H1 (cell line): Measurements from ENCODE around the gene WDR7. TPM values are rescaled to one million over a fixed set of nuclear protein-coding genes. Genes with fewer than 3 reads are reported as not detected.

Experiments
- CTCF ChIA-PET: fragments of 300-600 bp; sonication (Branson Sonifier 250); formaldehyde crosslinking; loops from one replicate; lab custom pipeline; 2021; ENCODE audit not compliant: partially characterized antibody; lab: Charles Lee
- POLR2A ChIA-PET: fragments of 300-600 bp; sonication (Branson Sonifier 250); formaldehyde crosslinking; loops from one replicate; lab custom pipeline; 2021; ENCODE audit warnings: inconsistent platforms; ENCODE audit not compliant: partially characterized antibody; lab: Charles Lee
- DNase-seq, 2 experiments: peaks; one replicate each; pipeline versions ENCODE4 v3.0.0 to v3.0.0-alpha.2; 2010 to 2022; ENCODE audit warnings: low spot score in 2 of 2, low read depth in 1 of 2, mixed read lengths in 1 of 2
- FAIRE-seq: peaks from 2 replicates; lab custom pipeline; 2011; peaks lifted over from hg19 to GRCh38; lab: Jason Lieb, UNC
- H2AFZ ChIP-seq: 2 replicates; pipeline ENCODE4 v1.8.1; 2012; ENCODE audit warnings: low read length, inconsistent platforms
- H2AK5ac ChIP-seq: 2 replicates; pipeline ENCODE4 v1.6.1; 2013; ENCODE audit warnings: low read depth, low read length
- H2BK120ac ChIP-seq: replicated peaks from 2 replicates; pipeline ENCODE3; 2013; ENCODE audit warnings: low read depth, low read length, inconsistent platforms
- H2BK12ac ChIP-seq: 2 replicates; pipeline ENCODE4 v1.6.1; 2013; ENCODE audit warnings: low read depth, low read length
- H2BK15ac ChIP-seq: 2 replicates; pipeline ENCODE4 v1.6.1; 2013; ENCODE audit warnings: low read length
- H2BK20ac ChIP-seq: 2 replicates; pipeline ENCODE4 v1.6.1; 2013; ENCODE audit warnings: low read length
- H2BK5ac ChIP-seq: 2 replicates; pipeline ENCODE4 v1.6.1; 2013; ENCODE audit warnings: low read depth, low read length
- H3K14ac ChIP-seq: 2 replicates; pipeline ENCODE4 v1.6.1; 2013; ENCODE audit warnings: inconsistent platforms; ENCODE audit not compliant: insufficient read length
- H3K18ac ChIP-seq: 2 replicates; pipeline ENCODE4 v1.6.1; 2013; ENCODE audit warnings: low read length; ENCODE audit errors: extremely low read depth
- H3K23ac ChIP-seq: 2 replicates; pipeline ENCODE4 v1.6.1; 2013; ENCODE audit warnings: inconsistent platforms; ENCODE audit not compliant: insufficient read length
- H3K23me2 ChIP-seq: 2 replicates; pipeline ENCODE4 v1.6.1; 2013; ENCODE audit warnings: low read depth, low read length
- H3K27ac ChIP-seq: 2 replicates; pipeline ENCODE4 v1.6.1; 2011; ENCODE audit warnings: low read depth, low read length, inconsistent platforms
- H3K27me3 ChIP-seq, 4 experiments: replicated peaks in 1 of 4; 1 replicate in 1 of 4; 2 replicates in 3 of 4; pipeline versions ENCODE4 v1.6.1 to v1.8.1; 2011 to 2013; ENCODE audit warnings: low read length in 3 of 4, mild to moderate bottlenecking in 3 of 4, inconsistent platforms in 2 of 4, mixed read lengths in 2 of 4, moderate library complexity in 1 of 4; ENCODE audit not compliant: control insufficient read depth in 3 of 4, insufficient read depth in 3 of 4; ENCODE audit errors: extremely low read depth in 1 of 4
- H3K36me3 ChIP-seq, 4 experiments: 2 replicates each; pipeline versions ENCODE4 v1.6.1 to v1.8.1; 2011 to 2013; ENCODE audit warnings: mild to moderate bottlenecking in 4 of 4, low read length in 3 of 4, moderate library complexity in 2 of 4, control low read depth in 1 of 4, inconsistent platforms in 1 of 4; ENCODE audit not compliant: insufficient read depth in 4 of 4, control insufficient read depth in 2 of 4
- H3K4ac ChIP-seq: replicated peaks from 2 replicates; pipeline ENCODE3; 2013; ENCODE audit warnings: low read length, low read depth, mixed read lengths, inconsistent platforms; ENCODE audit not compliant: insufficient read length
- H3K4me1 ChIP-seq, 4 experiments: replicated peaks in 1 of 4; 1 replicate in 1 of 4; 2 replicates in 3 of 4; pipeline versions ENCODE4 v1.6.1 to v1.8.1; 2011 to 2013; ENCODE audit warnings: low read length in 3 of 4, inconsistent platforms in 2 of 4, mixed read lengths in 1 of 4; ENCODE audit not compliant: insufficient read depth in 4 of 4, control insufficient read depth in 3 of 4
- H3K4me2 ChIP-seq, 2 experiments: 2 replicates each; pipeline versions ENCODE4 v1.6.1 to v1.8.1; 2011 to 2013; ENCODE audit warnings: low read depth in 2 of 2, low read length in 2 of 2, control low read depth in 1 of 2, inconsistent platforms in 1 of 2, mild to moderate bottlenecking in 1 of 2; ENCODE audit not compliant: insufficient read depth in 1 of 2
- H3K4me3 ChIP-seq, 4 experiments: fragments of 200-600, 300-600 bp in 1 of 4; sonication (generic), shearing (Covaris generic), sonication (Bioruptor Twin) in 1 of 4; 2 replicates each; pipeline versions ENCODE4 v1.5.1 to v1.8.1; 2011 to 2016; ENCODE audit warnings: low read length in 4 of 4, low read depth in 3 of 4, control low read depth in 2 of 4, inconsistent platforms in 2 of 4, mild to moderate bottlenecking in 2 of 4, mixed read lengths in 1 of 4, moderate library complexity in 1 of 4; ENCODE audit not compliant: insufficient read depth in 2 of 4; ENCODE audit errors: extremely low read depth in 1 of 4
- H3K56ac ChIP-seq: replicated peaks from 2 replicates; pipeline ENCODE3; 2013; ENCODE audit warnings: low read depth, mild to moderate bottlenecking, mixed read lengths, low read length, inconsistent platforms; ENCODE audit not compliant: insufficient read length
- H3K79me1 ChIP-seq: 2 replicates; pipeline ENCODE4 v1.6.1; 2013; ENCODE audit warnings: low read depth, low read length, control low read depth
- H3K79me2 ChIP-seq, 2 experiments: 2 replicates each; pipeline versions ENCODE4 v1.6.1 to v1.8.1; 2012 to 2013; ENCODE audit warnings: low read length in 2 of 2, mild to moderate bottlenecking in 2 of 2, inconsistent platforms in 1 of 2; ENCODE audit not compliant: insufficient read depth in 2 of 2, control insufficient read depth in 1 of 2
- H3K9ac ChIP-seq, 4 experiments: replicated peaks in 1 of 4; 1 replicate in 1 of 4; 2 replicates in 3 of 4; pipeline versions ENCODE4 v1.6.1 to v1.8.1; 2011 to 2013; ENCODE audit warnings: low read depth in 3 of 4, low read length in 3 of 4, control low read depth in 2 of 4, mild to moderate bottlenecking in 2 of 4, moderate library complexity in 2 of 4, inconsistent platforms in 1 of 4; ENCODE audit errors: extremely low read depth in 1 of 4
- H3K9me3 ChIP-seq, 2 experiments: 2 replicates each; pipeline versions ENCODE4 v1.6.1 to v1.8.1; 2012 to 2013; ENCODE audit warnings: mild to moderate bottlenecking in 2 of 2, moderate library complexity in 2 of 2, control low read depth in 1 of 2, inconsistent platforms in 1 of 2, low read depth in 1 of 2, low read length in 1 of 2, mixed read lengths in 1 of 2; ENCODE audit not compliant: insufficient read depth in 2 of 2
- H4K20me1 ChIP-seq, 2 experiments: replicated peaks in 1 of 2; 2 replicates each; pipeline versions ENCODE3 to v1.8.1; 2011 to 2013; ENCODE audit warnings: inconsistent platforms in 2 of 2, low read length in 2 of 2, mild to moderate bottlenecking in 1 of 2; ENCODE audit not compliant: insufficient read depth in 2 of 2, control insufficient read depth in 1 of 2
- H4K5ac ChIP-seq: 2 replicates; pipeline ENCODE4 v1.6.1; 2013; ENCODE audit warnings: low read length, low read depth, mixed read lengths, inconsistent platforms; ENCODE audit not compliant: insufficient read length
- H4K8ac ChIP-seq: 2 replicates; pipeline ENCODE4 v1.8.0; 2013; ENCODE audit warnings: mild to moderate bottlenecking, moderate library complexity, low read length, inconsistent platforms; ENCODE audit not compliant: insufficient read depth; ENCODE audit errors: extremely low read depth
- H4K91ac ChIP-seq: replicated peaks from 2 replicates; pipeline ENCODE3; 2013; ENCODE audit warnings: low read length, mixed read lengths, inconsistent platforms; ENCODE audit not compliant: insufficient read length
- EZH2 ChIP-seq: fragments of 200-600 bp; sonication (generic); IDR thresholded peaks from 2 replicates; pipeline ENCODE4 v1.7.1; 2012; ENCODE audit warnings: low read depth, mild to moderate bottlenecking, moderate library complexity, low read length, inconsistent platforms; ENCODE audit not compliant: severe bottlenecking
- NANOG ChIP-seq: IDR thresholded peaks from 2 replicates; pipeline ENCODE4 v1.6.1; 2011; ENCODE audit warnings: low read length, low read depth, mild to moderate bottlenecking, inconsistent platforms; ENCODE audit not compliant: insufficient read depth, poor library complexity, severe bottlenecking
- SIX5 ChIP-seq: IDR thresholded peaks from 2 replicates; pipeline ENCODE4 v1.6.1; 2011; ENCODE audit warnings: mild to moderate bottlenecking, low read depth, low read length
- WGBS, 2 experiments: shearing (Covaris generic) in 1 of 2; methylation state at CpG; one replicate each; pipeline versions ENCODE4 v1.1.6 to v1.1.7; 2013 to 2015; ENCODE audit warnings: low lambda C conversion rate in 2 of 2, mixed read lengths in 2 of 2, inconsistent platforms in 1 of 2, low coverage in 1 of 2, missing lambda C conversion rate in 1 of 2; ENCODE audit not compliant: insufficient replicate concordance in 2 of 2, insufficient coverage in 1 of 2, insufficient read length in 1 of 2; ENCODE audit errors: extremely low coverage in 1 of 2, missing lambda C conversion rate in 1 of 2; 5-methylcytosine and 5-hydroxymethylcytosine counted together
- polyA plus RNA-seq, 7 experiments: library from polyadenylated mRNA; depleted of rRNA in 3 of 7; stranded (reverse) in 5 of 7; unstranded in 2 of 7; fragments of >200 nt in 5 of 7; fragments of 200-250 nt in 2 of 7; gene quantifications; 1 replicate in 5 of 7; 2 replicates in 1 of 7; 4 replicates in 1 of 7; pipeline versions ENCODE4 v1.2.1 to v1.2.3, GENCODE V29; 2011 to 2013; ENCODE audit warnings: missing spikeins in 2 of 7, mixed read lengths in 2 of 7
- total RNA-seq: library from RNA; stranded (reverse); fragmentation: NEBNext Ultra II Directional; extraction: Animal tissue kit (Norgen Biotek cat#: 25700); gene quantifications from 2 replicates; pipeline ENCODE4 v1.2.1, GENCODE V29; 2021

WDR7 gene
- total and polyA plus RNA-seq, 2 of the 8 experiments (the other 6 are each of a cell fraction or from before 2014, with no cell fraction given), result 5.5 to 15.2 TPM

DNA sequence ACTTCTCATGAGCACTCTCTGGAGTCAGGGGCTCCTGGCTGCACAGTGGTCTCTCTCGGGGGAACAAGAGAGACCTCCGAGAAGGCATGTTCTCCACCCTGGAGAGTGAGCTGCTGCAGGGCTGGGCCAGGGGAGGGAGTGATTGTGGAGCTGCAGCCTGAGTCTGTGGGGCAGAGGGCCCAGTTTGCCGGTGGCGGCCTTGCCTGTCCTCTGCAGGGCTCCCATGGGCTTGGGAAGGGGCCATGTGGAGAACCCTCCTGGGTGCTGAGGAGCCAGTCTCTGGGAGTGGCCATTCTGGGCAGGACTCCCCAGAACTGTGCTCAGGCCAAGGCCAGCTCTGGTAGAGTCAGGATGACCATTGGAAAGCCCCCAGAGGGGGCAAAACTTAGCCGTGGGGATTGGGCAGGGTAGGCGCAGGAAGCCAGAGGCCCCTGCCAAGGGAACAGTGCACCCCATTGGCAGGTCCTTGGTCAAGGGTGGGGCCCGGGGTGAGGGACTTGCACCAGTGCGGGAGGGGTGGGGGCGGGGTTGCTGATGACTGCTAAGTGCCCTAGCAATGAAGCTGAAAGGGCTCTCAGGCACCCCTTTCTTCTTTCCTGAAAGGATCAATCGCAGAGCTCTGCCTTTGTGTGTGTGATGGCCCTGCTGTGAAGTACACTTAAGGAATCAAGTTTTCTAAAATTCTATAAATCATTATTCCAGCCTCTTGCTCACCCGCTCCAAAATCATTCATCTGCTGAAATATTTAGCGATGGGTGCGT lies 426.0 kb downstream of the WDR7 start:
- Histone ChIP-seq H3K56ac (no peak overlapping the region), H3K23me2 (0 out of 2 replicates have a peak, but pooled peaks cover 3% of the 10 kb centered on the region), H4K8ac (no peak overlapping the region; the same call in 1 of the 2 replicates), H2BK15ac (no peak overlapping the region), H3K4me1 (peaks cover 4 to 23% (median 9%) of the 10 kb centered on the region in 4 experiments; a peak in 5 of 7 replicates), H3K14ac (no peak overlapping the region), H3K9ac (no peak overlapping the region), H2BK120ac (no peak overlapping the region), H3K9me3 (no peaks in the 10 kb centered on the region), H3K36me3 (no peaks in the 10 kb centered on the region), H2AFZ (no peak overlapping the region), H3K4me2 (no peak overlapping the region), H2AK5ac (0 out of 2 replicates have a peak overlapping the region, but pooled peaks have one; percentile 17), H3K79me1 (peaks cover 2% of the 10 kb centered on the region; the same call in 1 of the 2 replicates), H3K27ac (no peak overlapping the region), H4K91ac (peak overlapping the region; percentile 59), H3K4me3 (no peak overlapping the region), H2BK5ac (peak overlapping the region; percentile 89; the same call in 1 of the 2 replicates), H3K18ac (no peak overlapping the region), H3K79me2 (no peaks in the 10 kb centered on the region), H2BK20ac (peak overlapping the region; percentile 64; the same call in 1 of the 2 replicates), H3K4ac (no peak overlapping the region), H3K23ac (no peak overlapping the region), H3K27me3 (no peaks in the 10 kb centered on the region), H2BK12ac (peak overlapping the region; percentile 29; the same call in 1 of the 2 replicates), H4K20me1 (no peaks in the 10 kb centered on the region), H4K5ac (no peak overlapping the region)
- 84% methylated on average over 8 of the region's 13 CpGs; no CpG with 5 or more reads in 1 of the 2 experiments for WGBS, 2 experiments
- DNase-seq (no peak), FAIRE-seq (no peak)
- ChIA-PET CTCF (interaction anchor here (0.7 kb wide), 1 partner anchor 22 kb away, joined by 3 read pairs; no protein-coding TSS in a partner anchor), POLR2A (no interaction called here)
- TF ChIP-seq NANOG (peak; percentile 44), EZH2 (no peak), SIX5 (no peak)
